HG02642 (cell line): ENCODE data around the gene SCAMP2.

Experiments used
- ATAC-seq: cut with Tn5 transposase; IDR thresholded peaks from one replicate; pipeline ENCODE4 v1.9.1; 2021; ENCODE audit warnings: mild to moderate bottlenecking; ENCODE audit not compliant: unreplicated experiment, poor library complexity

SCAMP2 gene

GRCh38 chr15:74865316-74865715 is 7.8 kb downstream of the SCAMP2 start:
- ATAC-seq, result no peak

GRCh38 chr15:74864296-74864695 is 8.9 kb downstream of the SCAMP2 start:
- ATAC-seq, result no peak

DNA sequence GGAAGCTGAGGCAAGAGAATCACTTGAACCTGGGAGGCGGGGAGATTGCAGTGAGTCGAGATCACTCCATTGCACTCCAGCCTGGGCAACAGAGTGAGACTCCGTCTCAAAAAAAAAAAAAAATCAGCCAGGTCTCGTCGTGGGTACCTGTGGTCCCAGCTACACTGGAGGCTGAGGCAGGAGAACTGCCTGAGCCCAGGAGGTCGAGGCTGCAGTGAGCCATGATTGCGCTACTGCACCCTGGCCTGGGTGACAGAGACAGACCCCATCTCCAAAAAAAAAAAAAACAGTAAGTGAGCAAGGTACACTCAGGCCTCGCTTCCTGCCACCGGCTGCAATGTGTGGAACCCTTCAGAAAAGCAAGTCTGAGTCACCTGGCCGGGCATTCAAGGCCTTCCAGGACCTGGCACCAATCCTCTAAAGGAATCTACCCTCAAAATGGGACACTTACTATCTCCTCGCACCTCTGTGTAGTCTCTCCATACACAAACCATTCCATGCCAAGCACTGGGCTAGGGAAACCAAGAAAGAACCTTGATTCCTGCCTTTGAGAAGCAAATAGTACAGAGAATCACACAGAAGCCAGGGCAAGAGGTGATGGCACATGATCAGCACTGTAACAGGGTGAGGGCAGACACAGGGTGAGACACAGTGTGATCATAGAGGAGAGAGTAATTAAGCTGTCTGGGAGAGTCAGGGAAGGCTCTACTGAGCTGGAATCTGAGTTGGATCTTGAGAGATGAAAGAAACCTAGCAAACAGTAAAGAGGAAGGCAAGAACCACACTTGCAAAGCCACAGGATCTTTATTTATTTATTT is 9.7 kb downstream of the SCAMP2 start:
- no peak for ATAC-seq

DNA sequence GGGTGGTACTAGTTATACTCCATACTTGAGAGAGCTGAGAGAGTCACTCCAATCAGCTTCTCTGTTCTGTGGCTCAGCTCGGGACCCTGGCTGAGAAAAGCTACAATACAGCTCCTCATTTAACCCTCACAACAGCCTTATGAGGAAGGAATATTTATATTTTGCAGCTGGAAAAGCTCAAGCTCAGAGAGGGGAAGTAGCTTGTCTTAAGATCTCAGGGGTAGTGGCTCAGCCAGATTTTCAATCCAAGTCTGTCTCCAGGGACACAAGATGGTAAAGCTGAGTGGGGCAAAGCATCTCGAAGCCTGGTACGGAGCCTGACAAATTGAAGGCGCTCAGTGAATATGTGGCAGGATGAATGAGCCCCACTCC is 14.8 kb downstream of the SCAMP2 start:
- ATAC-seq, result no peak

GRCh38 chr15:74857671-74858368 is 15.3 kb downstream of the SCAMP2 start:
- ATAC-seq, result peak; percentile 21

DNA sequence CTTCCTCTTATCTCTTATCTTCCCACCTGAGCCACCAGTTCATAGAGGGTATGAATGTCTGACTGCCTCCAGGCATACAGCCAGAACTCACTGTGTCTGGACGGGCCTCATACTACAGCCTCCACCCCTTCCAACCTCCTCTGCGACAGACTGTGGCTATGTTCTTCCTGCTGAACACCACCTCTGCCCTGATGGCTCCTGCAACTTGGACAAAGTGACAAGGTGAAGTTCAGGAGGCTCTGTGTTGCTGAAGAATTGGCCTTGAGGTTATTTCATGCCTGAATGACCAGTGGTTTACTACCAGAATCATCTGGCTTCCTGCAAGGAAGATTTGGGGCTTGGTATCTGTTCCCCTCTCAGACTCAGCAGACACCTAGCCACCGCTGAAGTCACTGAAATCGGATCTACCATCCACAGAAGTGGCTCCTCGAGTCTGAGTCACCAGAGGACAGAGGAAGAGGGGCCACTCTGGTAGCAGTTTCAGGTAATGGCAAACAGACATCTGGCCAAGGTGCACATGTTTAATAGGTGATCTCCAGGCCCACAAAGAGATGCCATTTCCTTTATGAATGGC is 16.0 kb downstream of the SCAMP2 start:
- peak; percentile 72 for ATAC-seq

DNA sequence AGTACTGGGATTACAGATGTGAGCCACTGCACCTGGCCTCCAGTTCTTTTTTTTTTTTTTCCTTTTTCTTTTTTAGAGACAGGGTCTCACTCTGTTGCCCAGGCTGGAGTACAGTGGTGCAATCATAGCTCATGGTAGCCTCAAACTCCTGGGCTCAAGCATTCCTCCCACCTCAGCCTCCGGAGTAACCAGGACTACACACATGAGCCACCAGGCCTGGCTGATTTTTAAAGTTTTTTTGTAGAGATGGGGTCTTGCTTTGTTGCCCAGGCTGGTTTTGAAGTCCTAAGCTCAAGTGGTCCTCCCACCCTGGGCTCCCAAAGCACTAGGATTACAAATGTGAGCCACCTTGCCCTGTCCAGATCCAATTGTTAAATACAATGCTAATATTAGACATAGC is 16.6 kb downstream of the SCAMP2 start:
- ATAC-seq, result no peak

DNA sequence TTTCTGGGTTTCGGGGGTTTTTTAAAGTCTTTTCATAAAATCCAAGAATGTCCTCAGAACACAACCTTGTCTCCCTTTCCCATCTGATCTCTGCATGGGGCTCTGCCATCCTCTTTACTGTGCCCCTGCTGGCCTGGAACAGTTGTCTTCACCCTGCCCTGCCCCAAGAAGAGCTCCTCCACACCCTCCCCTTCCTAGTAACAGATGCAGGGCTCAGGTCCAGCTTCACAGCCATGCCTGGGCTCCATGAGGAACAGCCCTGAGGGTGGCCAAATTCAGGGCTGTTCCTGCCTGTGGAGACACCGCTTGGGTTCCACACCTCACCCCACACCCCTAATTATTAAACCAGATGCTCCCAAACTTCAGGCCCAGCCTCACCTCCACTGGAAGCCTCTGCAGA is 17.3 kb downstream of the SCAMP2 start:
- no peak for ATAC-seq

- no peak for ATAC-seq
Measured at GRCh38 chr15:74854453-74855022, 18.6 kb downstream of the SCAMP2 start.

DNA sequence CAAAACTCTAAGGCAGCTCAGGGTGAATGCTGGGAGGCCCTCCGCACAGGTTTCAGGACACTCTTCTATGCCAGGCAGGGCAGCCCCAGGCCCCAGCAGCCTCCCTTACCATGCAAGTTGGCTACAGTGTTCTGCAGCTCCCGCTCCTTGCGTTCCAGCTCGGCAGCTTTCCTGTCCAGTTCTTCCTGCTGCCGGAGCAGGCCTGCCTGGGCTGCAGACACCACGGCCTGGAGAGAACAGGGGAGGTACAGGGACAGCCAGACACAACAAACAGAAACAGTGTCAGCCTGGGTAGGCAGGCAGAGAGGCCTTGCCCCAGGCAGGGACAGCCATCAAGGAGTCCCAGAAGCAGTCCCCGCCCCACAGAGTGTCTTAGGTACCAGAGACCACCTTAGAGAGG is 21.2 kb downstream of the SCAMP2 start:
- ATAC-seq, result no peak

- no peak for ATAC-seq
Measured at GRCh38 chr15:74850393-74850792, 22.8 kb downstream of the SCAMP2 start.

DNA sequence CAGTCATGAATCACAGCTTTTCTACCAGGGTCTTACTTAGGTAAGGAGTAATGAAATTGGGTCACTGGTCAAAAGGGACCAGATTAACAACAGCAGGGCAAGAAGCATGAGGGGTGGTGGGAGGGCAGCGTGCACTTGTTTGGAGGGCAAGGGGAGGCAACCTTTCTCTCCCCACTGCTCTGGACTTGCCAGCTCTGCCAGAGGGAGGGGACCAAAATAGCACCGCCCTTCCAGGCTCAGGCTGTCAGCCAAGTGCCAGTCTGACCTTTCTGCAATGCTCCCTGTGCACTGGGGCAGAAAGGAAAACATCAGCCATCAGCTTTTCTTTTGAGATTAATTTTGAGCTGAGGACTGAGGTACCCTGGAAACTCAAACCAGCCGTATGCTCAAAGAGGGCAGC is 25.7 kb downstream of the SCAMP2 start:
- no peak for ATAC-seq

GRCh38 chr15:74845581-74845980 is 27.6 kb downstream of the SCAMP2 start:
- no peak for ATAC-seq

DNA sequence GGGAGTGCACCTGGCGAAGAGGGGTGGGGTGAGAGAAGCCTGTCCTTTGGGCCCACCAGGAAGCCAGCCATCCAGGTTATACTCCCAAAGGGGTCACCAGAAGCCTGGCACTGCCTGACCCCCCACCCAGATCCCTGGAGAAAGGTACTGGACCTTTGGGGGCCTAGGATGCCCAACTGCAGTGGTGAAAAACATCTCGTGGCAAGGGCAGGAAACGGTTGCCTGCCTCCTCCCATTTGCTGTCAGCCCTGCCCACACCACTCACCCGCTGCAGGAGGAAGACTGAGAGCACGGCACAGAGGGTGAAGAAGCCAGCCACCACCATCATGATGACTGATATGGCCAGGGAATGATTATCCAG is 28.0 kb downstream of the SCAMP2 start:
- ATAC-seq, result no peak

DNA sequence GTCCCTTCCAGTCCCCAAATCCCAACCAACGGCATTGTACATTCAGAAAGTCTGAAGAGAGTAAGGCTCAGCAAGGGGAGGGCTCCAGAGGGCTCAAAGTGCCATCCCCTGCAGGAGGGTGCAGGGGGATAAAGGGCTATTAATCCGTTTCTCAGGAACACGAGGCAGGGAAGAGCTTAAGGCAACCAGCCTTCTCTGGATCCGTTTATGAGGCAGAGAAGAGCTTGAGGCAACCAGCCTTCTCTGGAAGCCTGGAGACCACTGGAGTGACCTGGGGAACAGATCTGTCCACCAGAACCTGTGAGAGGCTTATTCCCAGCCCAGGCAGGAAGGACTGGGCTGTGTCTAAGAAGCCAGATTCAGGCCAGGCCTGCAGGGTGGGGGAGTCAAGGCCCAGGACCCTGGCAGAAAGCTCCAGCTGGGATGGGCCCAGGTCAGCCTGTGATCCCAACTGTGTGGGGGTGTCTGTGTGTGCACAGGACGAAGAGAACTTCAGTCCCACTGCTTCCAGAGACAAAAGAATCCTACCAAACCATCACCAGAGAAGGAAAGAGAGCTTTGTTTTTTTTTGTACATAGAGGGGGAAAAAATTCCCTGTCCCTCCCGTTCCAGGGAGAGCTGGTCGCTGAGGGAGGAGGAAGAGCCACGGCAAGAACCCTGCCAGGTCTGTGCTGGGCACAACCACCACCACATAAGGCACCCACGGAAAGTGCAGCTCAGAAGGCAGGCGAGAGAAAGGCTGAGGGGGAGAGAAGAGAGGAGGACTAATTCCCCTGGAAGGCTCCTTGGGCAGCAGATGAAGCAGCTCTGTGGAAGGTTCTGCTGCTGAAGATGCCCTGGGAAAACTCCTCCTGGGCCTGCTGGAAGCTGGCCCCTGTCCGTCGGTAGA is 28.6 kb downstream of the SCAMP2 start:
- no peak for ATAC-seq

- no peak for ATAC-seq
Measured at GRCh38 chr15:74843891-74844299, 29.3 kb downstream of the SCAMP2 start.

DNA sequence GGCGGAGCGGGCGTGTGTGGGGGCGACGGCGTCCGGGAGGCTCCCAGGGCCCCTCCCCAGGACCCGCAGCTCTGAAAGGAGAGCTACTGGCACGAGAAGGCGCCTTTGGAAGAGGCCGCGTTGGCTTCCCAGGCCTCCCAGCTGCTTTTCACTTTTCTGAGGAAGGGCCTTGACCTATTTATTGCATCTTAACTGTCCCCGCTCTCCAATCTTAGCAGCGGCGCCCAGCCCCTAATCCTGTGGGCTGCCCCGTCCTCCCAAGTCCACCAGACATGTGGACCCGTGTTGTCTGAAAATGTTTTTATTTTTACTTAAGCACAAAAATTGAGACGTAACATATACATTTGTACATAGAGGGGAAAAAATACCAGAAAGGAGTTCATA is 29.7 kb downstream of the SCAMP2 start:
- no peak for ATAC-seq

GRCh38 chr15:74842581-74843444 is 30.4 kb downstream of the SCAMP2 start, which contains the start of gene ULK3:
Gene ULK3 (minus strand): TSS chr15:74843156. CDS start chr15:74843105, 51 bp downstream.
- ATAC-seq, result peak; percentile 84

DNA sequence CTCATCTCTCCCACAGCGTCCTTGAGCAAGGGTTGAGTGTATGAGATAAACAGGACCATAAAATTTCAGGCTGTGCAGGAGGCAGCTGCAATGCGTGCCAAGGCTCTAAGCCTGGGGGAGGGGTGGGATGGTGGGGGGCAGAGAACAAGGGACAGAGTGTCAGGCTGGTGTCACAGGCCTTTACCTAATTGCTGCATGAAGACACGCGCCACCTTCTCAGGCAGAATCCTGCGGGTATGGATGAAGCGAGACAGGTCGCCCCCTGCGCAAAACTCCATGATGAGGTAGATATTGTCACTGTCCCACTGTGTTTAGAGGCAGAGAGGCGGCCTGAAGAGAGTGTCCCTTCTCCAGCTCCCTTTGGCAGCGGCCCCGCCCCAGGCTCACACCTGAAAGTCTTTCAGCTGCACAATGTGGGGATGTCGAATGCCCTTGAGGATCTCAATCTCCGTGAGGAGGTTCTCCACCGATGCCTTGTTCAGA is 31.2 kb downstream of the SCAMP2 start:
- no peak for ATAC-seq
